ENCODE results near the gene ZNF688. TPM values are rescaled to one million over a fixed set of nuclear protein-coding genes. Genes with fewer than 3 reads are reported as not detected.
A peak's percentile ranks its signal among the peaks of the same experiment; 100 is the strongest.

The ZNF688 gene
- total RNA-seq, 3 donors from 2014 or later, result 17.0 to 23.0 (median 20.7) TPM

GRCh38 chr16:30556125-30556473 is 15.4 kb downstream of the ZNF688 start:
- H3K36me3 ChIP-seq (ENCODE audit: low read depth), result peaks cover 4% of the 10 kb centered on the region
- H3K4me3 ChIP-seq, result no peak overlapping the region
- intact Hi-C loops (cut with DNase I, micrococcal nuclease), result no loop called here
- ATAC-seq (no peak), DNase-seq (peak in 1 of 3 donors; percentile 58)
- H3K9me3 ChIP-seq, result no peaks in the 10 kb centered on the region
- peaks cover 28% of the 10 kb centered on the region for H3K4me1 ChIP-seq (ENCODE audit: low read depth)
- no peak for TF ChIP-seq CTCF (IDR thresholded peaks at IDR 0.05)

GRCh38 chr16:30555315-30556124 is 16.0 kb downstream of the ZNF688 start:
- no peak overlapping the region for H3K4me3 ChIP-seq
- H3K9me3 ChIP-seq, result no peaks in the 10 kb centered on the region
- H3K36me3 ChIP-seq (ENCODE audit: low read depth), result peaks cover 4% of the 10 kb centered on the region
- ATAC-seq, result no peak
- DNase-seq, result no peak
- intact Hi-C loops (cut with DNase I, micrococcal nuclease), result no loop called here
- no peak for TF ChIP-seq CTCF (IDR thresholded peaks at IDR 0.05)
- H3K4me1 ChIP-seq (ENCODE audit: low read depth), result peaks cover 28% of the 10 kb centered on the region

GRCh38 chr16:30554557-30555314 is 16.8 kb downstream of the ZNF688 start:
- Histone ChIP-seq H3K9me3 (no peaks in the 10 kb centered on the region), H3K4me1 (ENCODE audit: low read depth) (peaks cover 28% of the 10 kb centered on the region), H3K36me3 (ENCODE audit: low read depth) (peaks cover 4% of the 10 kb centered on the region), H3K4me3 (no peak overlapping the region)
- no peak for TF ChIP-seq CTCF (IDR thresholded peaks at IDR 0.05)
- DNase-seq, result no peak
- no peak for ATAC-seq
- intact Hi-C loops (cut with DNase I, micrococcal nuclease), result no loop called here

DNA sequence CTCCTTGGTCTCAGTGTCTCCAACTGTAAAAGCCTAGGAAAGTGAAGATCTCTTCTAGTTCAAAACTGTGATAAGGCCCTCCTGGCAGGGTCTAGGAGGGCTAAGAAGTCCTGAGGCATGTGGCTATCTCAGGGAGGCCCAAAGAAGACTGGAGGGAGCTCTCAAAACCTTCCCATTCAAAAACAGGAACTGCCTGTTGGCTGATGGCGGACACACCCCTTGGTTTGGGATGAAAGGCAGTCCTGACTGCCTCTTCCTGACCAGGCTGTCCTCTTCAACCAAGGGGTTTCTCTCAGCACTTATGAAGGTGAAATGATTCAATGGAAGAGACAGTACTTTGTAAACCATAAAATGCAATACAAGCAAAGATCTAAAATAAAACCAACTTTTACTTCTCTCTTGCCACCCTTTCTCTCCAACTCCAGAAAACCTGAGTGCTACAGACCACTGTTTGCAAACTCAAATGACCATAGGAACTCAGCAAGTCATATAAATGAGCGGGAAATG is 18.1 kb downstream of the ZNF688 start:
- TF ChIP-seq CTCF (IDR thresholded peaks at IDR 0.05), result no peak
- Histone ChIP-seq H3K4me3 (no peak overlapping the region), H3K9me3 (no peaks in the 10 kb centered on the region), H3K4me1 (ENCODE audit: low read depth) (peaks cover 36% of the 10 kb centered on the region), H3K36me3 (ENCODE audit: low read depth) (peaks cover 4% of the 10 kb centered on the region)
- intact Hi-C loops (cut with DNase I, micrococcal nuclease), result no loop called here
- ATAC-seq (no peak), DNase-seq (no peak)

DNA sequence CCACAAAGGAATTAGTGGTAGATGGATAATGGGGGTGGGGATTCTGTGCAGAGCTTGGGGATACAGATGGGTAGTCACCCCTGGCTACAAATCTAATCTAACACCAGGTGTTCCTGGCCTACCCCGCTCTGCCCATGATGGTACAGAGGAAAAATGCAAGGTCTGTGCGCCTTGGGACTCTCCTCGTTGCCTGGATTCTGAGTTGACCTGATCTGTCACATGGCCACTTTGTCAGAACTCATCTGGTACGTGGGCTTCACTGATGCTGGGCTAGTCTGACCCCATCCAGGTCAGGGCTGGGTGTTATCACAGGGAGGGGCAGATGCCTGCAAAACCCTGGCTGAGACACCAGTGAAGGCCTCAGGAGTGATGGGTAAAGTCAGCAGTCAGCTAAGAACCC is 18.6 kb downstream of the ZNF688 start:
- H3K36me3 ChIP-seq (ENCODE audit: low read depth), result peaks cover 4% of the 10 kb centered on the region
- TF ChIP-seq CTCF (IDR thresholded peaks at IDR 0.05), result no peak
- intact Hi-C loops (cut with DNase I, micrococcal nuclease), result no loop called here
- no peaks in the 10 kb centered on the region for H3K9me3 ChIP-seq
- ATAC-seq (no peak), DNase-seq (no peak)
- H3K4me1 ChIP-seq (ENCODE audit: low read depth), result peaks cover 38% of the 10 kb centered on the region
- no peak overlapping the region for H3K4me3 ChIP-seq

Data from mucosa of descending colon (tissue), 3 donors.